GM12878 (cell line): ENCODE results near the gene MIEN1. TPM values are rescaled to one million over a fixed set of nuclear protein-coding genes. Genes with fewer than 3 reads are reported as not detected.

Experiments used
- CHD1 ChIP-seq: IDR thresholded peaks from 2 replicates; pipeline ENCODE4 v1.6.1; 2012; ENCODE audit warnings: low read depth, low read length, improper control_type of control experiment
- CREB1 ChIP-seq: IDR thresholded peaks from 2 replicates; pipeline ENCODE4 v1.6.1; 2012; ENCODE audit warnings: low read depth, mild to moderate bottlenecking, inconsistent platforms
- E2F8 ChIP-seq: fragments of 450-650 bp; IDR thresholded peaks from 2 replicates; pipeline ENCODE4 v1.6.1; 2018; ENCODE audit warnings: mild to moderate bottlenecking, low read depth, moderate library complexity; ENCODE audit not compliant: partially characterized antibody
- HDAC2 ChIP-seq: fragments of 200-600 bp; sonication (generic); IDR thresholded peaks from 2 replicates; pipeline ENCODE4 v1.6.1; 2017
- IKZF2 ChIP-seq, 2 experiments: fragments of 450-650 bp; IDR thresholded peaks; 2 replicates each; pipeline ENCODE4 v1.6.1; 2017; ENCODE audit warnings: mild to moderate bottlenecking in 2 of 2, moderate library complexity in 2 of 2
- NFYA ChIP-seq: IDR thresholded peaks from 2 replicates; pipeline ENCODE4 v1.6.1; 2011; ENCODE audit warnings: low read depth, mild to moderate bottlenecking, low read length, improper control_type of control experiment, borderline replicate concordance
- PAX5 ChIP-seq: IDR thresholded peaks from 2 replicates; pipeline ENCODE4 v1.6.1; 2011; ENCODE audit warnings: low read depth, low read length, borderline replicate concordance
- PBX3 ChIP-seq: IDR thresholded peaks from 2 replicates; pipeline ENCODE4 v1.6.1; 2011; ENCODE audit warnings: mild to moderate bottlenecking, low read depth, low read length, moderate library complexity; ENCODE audit not compliant: insufficient replicate concordance
- RBBP5 ChIP-seq: fragments of 200-600 bp; sonication (generic); conservative IDR thresholded peaks from 2 replicates; pipeline ENCODE4 v1.6.1; 2016
- ZNF384 ChIP-seq: IDR thresholded peaks from 2 replicates; pipeline ENCODE4 v1.6.1; 2012; ENCODE audit warnings: low read depth, mild to moderate bottlenecking, low read length, improper control_type of control experiment, borderline replicate concordance
- ZNF687 ChIP-seq: fragments of 450-650 bp; IDR thresholded peaks from 2 replicates; pipeline ENCODE4 v1.6.1; 2017; ENCODE audit warnings: mild to moderate bottlenecking, moderate library complexity
- polyA plus RNA-seq, 11 experiments: library from polyadenylated mRNA; depleted of rRNA in 4 of 11; unstranded in 6 of 11; stranded (reverse) in 5 of 11; fragments of >200 nt; fragmentation: Nextera tagmentation in 4 of 11; fragmentation: Illumina TruSeq in 1 of 11; extraction: Ambion mirVana in 4 of 11; extraction: Trizol in 1 of 11; gene quantifications; 1 replicate in 1 of 11; 2 replicates in 10 of 11; pipeline versions ENCODE4 v1.2.1 to v1.2.3, GENCODE V29; 2011 to 2016; ENCODE audit warnings: inconsistent platforms in 2 of 11, missing spikeins in 2 of 11, low read depth in 1 of 11
- total RNA-seq, 4 experiments: library from RNA; depleted of rRNA in 3 of 4; stranded (reverse); fragments of >200 nt in 3 of 4; fragmentation: Illumina TruSeq in 1 of 4; extraction: Trizol in 1 of 4; gene quantifications; 2 replicates each; pipeline versions ENCODE4 v1.2.1 to v1.2.3, GENCODE V29; 2013 to 2021

MIEN1 gene
- total and polyA plus RNA-seq, 10 of the 15 experiments (the other 5 are each of a cell fraction or from before 2014, with no cell fraction given) = 24.9 to 89.1 (median 47.7) TPM

GRCh38 chr17:39746145-39746461, 15.8 kb upstream of the MIEN1 start (continued):
- no peak for TF ChIP-seq ZNF687
- no peak for TF ChIP-seq HDAC2
- no peak for TF ChIP-seq CREB1
- TF ChIP-seq RBBP5 = no peak
- no peak for TF ChIP-seq CHD1
- no peak for TF ChIP-seq NFYA
- TF ChIP-seq PAX5 = no peak
- TF ChIP-seq E2F8 = no peak
- no peak for TF ChIP-seq ZNF384
- TF ChIP-seq IKZF2 (IDR thresholded peaks at IDR 0.05) = no peak
- no peak for TF ChIP-seq PBX3
- TF ChIP-seq, all 136 proteins: peak for 0
